GM18870 (cell line): ENCODE data around the gene CADPS.

ENCODE experiments used
- ATAC-seq: cut with Tn5 transposase; IDR thresholded peaks from one replicate; pipeline ENCODE4 v1.9.1; 2021; ENCODE audit warnings: moderate library complexity; ENCODE audit not compliant: unreplicated experiment

The CADPS gene

GRCh38 chr3:62873761-62874710 is 1.2 kb downstream of the CADPS start:
- no peak for ATAC-seq

- ATAC-seq, result no peak
Observed at GRCh38 chr3:62873451-62873760, 1.8 kb downstream of the CADPS start.

GRCh38 chr3:62872318-62872717 is 2.9 kb downstream of the CADPS start:
- ATAC-seq, result no peak

GRCh38 chr3:62870321-62870720 is 4.9 kb downstream of the CADPS start:
- ATAC-seq, result no peak

- no peak for ATAC-seq
Observed at GRCh38 chr3:62863648-62864047, 11.6 kb downstream of the CADPS start.

GRCh38 chr3:62859203-62859791 is 15.9 kb downstream of the CADPS start:
- ATAC-seq, result no peak

- no peak for ATAC-seq
Observed at GRCh38 chr3:62845996-62846395, 29.2 kb downstream of the CADPS start.

- no peak for ATAC-seq
Observed at GRCh38 chr3:62843508-62843907, 31.7 kb downstream of the CADPS start.

GRCh38 chr3:62839748-62840147 is 35.5 kb downstream of the CADPS start:
- no peak for ATAC-seq

- no peak for ATAC-seq
Observed at GRCh38 chr3:62837145-62837787, 38.0 kb downstream of the CADPS start.

GRCh38 chr3:62835554-62836236 is 39.5 kb downstream of the CADPS start:
- ATAC-seq, result peak; percentile 81

- no peak for ATAC-seq
Observed at GRCh38 chr3:62833538-62833937, 41.7 kb downstream of the CADPS start.

GRCh38 chr3:62832553-62832952 is 42.7 kb downstream of the CADPS start:
- no peak for ATAC-seq

- ATAC-seq, result no peak
Observed at GRCh38 chr3:62830727-62831322, 44.4 kb downstream of the CADPS start.

- ATAC-seq, result no peak
Observed at GRCh38 chr3:62827550-62827949, 47.7 kb downstream of the CADPS start.

- no peak for ATAC-seq
Observed at GRCh38 chr3:62824965-62825592, 50.1 kb downstream of the CADPS start.

GRCh38 chr3:62823461-62824050 is 51.7 kb downstream of the CADPS start:
- ATAC-seq, result no peak

GRCh38 chr3:62822905-62823304 is 52.3 kb downstream of the CADPS start:
- no peak for ATAC-seq

GRCh38 chr3:62818347-62818746 is 56.9 kb downstream of the CADPS start:
- ATAC-seq, result peak; percentile 74

GRCh38 chr3:62817678-62818077 is 57.5 kb downstream of the CADPS start:
- ATAC-seq, result no peak
